Measurements from ENCODE around the gene MLF2. TPM values are rescaled to one million over a fixed set of nuclear protein-coding genes. Genes with fewer than 3 reads are reported as not detected.

Gene MLF2
- total RNA-seq, 4 donors from 2014 or later: 140 to 290 (median 216) TPM

DNA sequence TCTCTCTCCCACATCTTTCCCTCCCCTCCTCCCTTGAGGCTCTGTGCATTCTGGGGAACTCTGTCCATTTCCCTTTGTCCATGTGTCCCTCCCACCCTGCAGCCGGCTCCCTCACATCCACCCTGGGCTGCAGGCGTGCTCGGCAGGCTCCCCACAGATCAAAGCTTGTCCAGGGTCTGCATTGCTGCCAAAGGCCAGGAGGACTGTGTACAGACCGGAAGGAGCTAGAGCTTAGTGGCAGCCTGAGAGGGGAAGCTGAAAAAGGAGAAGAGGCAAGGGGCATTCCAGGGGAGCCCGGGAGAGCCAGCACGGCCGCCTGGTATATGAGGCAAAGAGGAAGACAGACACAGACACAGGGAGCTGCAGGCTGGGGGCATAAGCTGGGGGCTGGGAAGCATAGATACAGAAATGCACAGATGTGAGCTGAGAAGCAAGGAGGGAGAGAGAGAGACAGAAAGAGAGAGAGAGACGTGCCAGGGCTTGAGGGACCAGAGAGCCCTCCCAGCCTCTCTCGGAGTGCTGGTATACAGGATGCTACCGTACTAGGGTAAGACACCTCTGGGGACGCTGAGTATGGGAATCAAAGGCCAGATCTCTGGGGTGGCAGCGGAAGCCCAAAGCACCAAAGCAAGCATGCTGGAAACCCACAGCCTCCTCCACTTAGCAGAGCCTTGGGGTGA lies 39.7 kb upstream of the MLF2 start:
- no peaks in the 10 kb centered on the region for H3K9me3 ChIP-seq
- WGBS, 2 donors (ENCODE audit: low coverage in 1 of 2): 19% methylated on average over 10 of the region's 12 CpGs; no CpG with 5 or more reads in 1 of the 2 donors
- peak overlapping the region in 1 of 4 donors; percentile 28 for H3K27ac ChIP-seq
- H3K4me1 ChIP-seq: peaks cover 0 to 12% (median 3%) of the 10 kb centered on the region in 3 donors
- no peaks in the 10 kb centered on the region for H3K27me3 ChIP-seq
- H3K36me3 ChIP-seq: no peaks in the 10 kb centered on the region
- ATAC-seq: peak; percentile 46
- TF ChIP-seq POLR2A (IDR thresholded peaks at IDR 0.05) (no peak), EP300 (IDR thresholded peaks at IDR 0.05) (no peak), POLR2AphosphoS5 (IDR thresholded peaks at IDR 0.05) (no peak)
- TF ChIP-seq, protein P1, sequence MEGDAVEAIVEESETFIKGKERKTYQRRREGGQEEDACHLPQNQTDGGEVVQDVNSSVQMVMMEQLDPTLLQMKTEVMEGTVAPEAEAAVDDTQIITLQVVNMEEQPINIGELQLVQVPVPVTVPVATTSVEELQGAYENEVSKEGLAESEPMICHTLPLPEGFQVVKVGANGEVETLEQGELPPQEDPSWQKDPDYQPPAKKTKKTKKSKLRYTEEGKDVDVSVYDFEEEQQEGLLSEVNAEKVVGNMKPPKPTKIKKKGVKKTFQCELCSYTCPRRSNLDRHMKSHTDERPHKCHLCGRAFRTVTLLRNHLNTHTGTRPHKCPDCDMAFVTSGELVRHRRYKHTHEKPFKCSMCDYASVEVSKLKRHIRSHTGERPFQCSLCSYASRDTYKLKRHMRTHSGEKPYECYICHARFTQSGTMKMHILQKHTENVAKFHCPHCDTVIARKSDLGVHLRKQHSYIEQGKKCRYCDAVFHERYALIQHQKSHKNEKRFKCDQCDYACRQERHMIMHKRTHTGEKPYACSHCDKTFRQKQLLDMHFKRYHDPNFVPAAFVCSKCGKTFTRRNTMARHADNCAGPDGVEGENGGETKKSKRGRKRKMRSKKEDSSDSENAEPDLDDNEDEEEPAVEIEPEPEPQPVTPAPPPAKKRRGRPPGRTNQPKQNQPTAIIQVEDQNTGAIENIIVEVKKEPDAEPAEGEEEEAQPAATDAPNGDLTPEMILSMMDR (IDR thresholded peaks at IDR 0.05): no peak
- peak overlapping the region in 1 of 2 donors; percentile 2 for H3K4me3 ChIP-seq

DNA sequence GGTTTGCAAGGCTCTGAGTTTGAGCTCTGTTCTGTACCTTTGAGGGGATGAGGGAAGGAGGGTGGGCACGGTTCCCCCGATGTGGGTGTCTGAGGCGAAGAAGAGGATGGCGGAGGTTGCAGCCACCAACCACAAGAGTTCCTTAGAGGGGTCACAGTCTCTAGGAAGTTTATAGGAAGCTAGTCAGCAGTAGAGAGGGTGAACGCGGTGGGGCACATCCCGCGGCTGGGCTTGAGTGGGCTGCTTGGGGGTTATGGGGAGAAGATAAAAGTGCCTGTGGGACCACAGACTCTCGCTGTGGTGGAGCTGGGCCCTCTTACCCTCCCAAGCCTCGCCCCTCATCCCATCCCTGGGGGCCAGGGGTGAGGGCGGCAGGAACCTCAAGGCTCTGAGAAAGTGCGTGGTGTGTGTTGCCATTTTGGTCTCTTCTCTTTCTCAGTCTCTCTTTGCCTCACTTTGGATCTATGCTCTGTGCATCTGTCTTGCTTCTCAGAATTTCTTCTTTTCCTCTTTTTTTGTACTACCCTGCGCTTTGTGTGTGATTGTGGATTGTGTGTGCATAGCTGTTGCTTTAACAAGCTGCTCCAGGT lies 39.1 kb upstream of the MLF2 start:
- Histone ChIP-seq H3K27me3 (no peaks in the 10 kb centered on the region), H3K27ac (peak overlapping the region in 1 of 4 donors; percentile 28), H3K4me3 (peak overlapping the region in 1 of 2 donors; percentile 2)

DNA sequence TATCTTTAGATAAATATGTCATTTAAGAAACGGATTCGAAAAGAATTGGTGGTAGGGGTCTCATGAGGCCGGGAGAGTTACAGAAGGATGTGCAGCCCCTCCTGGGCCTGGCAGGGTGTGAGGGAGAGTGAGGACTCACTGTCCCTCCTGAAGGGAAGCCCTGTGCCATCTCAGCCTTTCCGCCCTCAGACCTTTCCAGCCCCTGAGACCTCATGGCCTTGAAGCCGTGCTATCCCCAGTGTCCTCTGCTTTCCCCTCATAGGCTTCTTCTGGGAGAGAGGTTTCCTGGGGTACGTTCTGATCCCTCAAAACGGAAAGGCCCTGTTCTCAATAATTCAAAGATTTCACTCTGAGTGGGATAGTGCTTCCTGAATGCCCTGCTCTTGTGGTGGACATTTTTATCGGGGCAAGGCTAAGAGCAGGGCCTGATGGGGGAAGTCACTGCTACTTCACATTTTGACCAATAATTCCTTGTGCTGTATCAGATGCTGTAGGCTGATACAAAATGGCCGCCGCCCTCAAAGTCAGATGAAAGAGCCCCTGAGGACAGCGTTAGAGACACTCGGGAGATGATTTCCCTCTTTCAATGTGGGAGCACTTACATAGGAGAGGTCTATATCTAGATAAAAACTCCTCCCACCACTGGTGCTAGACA lies 37.7 kb upstream of the MLF2 start:
- Histone ChIP-seq H3K36me3 (no peaks in the 10 kb centered on the region), H3K4me1 (peaks cover 0 to 12% (median 3%) of the 10 kb centered on the region in 3 donors), H3K27ac (no peak overlapping the region), H3K9me3 (no peaks in the 10 kb centered on the region), H3K4me3 (peak overlapping the region in 1 of 2 donors; percentile 9), H3K27me3 (no peaks in the 10 kb centered on the region)
- ATAC-seq: no peak
- TF ChIP-seq EP300 (IDR thresholded peaks at IDR 0.05) (no peak), POLR2AphosphoS5 (IDR thresholded peaks at IDR 0.05) (no peak), POLR2A (IDR thresholded peaks at IDR 0.05) (no peak)
- TF ChIP-seq, protein P1 (IDR thresholded peaks at IDR 0.05): no peak
- 82 to 90% methylated on average over 2 to 11 of the region's 12 CpGs for WGBS, 2 donors (ENCODE audit: low coverage in 1 of 2)

More for the DNA sequence above, 39.1 kb upstream of the MLF2 start:
- no peaks in the 10 kb centered on the region for H3K9me3 ChIP-seq
- no peak for ATAC-seq
- TF ChIP-seq, protein P1 (IDR thresholded peaks at IDR 0.05): no peak
- no peak for TF ChIP-seq EP300 (IDR thresholded peaks at IDR 0.05)
- no peak for TF ChIP-seq POLR2AphosphoS5 (IDR thresholded peaks at IDR 0.05)
- no peak for TF ChIP-seq POLR2A (IDR thresholded peaks at IDR 0.05)
- H3K4me1 ChIP-seq: peaks cover 0 to 12% (median 3%) of the 10 kb centered on the region in 3 donors
- WGBS, 2 donors (ENCODE audit: low coverage in 1 of 2): 75 to 86% methylated on average over 3 to 12 of the region's 13 CpGs
- H3K36me3 ChIP-seq: no peaks in the 10 kb centered on the region

DNA sequence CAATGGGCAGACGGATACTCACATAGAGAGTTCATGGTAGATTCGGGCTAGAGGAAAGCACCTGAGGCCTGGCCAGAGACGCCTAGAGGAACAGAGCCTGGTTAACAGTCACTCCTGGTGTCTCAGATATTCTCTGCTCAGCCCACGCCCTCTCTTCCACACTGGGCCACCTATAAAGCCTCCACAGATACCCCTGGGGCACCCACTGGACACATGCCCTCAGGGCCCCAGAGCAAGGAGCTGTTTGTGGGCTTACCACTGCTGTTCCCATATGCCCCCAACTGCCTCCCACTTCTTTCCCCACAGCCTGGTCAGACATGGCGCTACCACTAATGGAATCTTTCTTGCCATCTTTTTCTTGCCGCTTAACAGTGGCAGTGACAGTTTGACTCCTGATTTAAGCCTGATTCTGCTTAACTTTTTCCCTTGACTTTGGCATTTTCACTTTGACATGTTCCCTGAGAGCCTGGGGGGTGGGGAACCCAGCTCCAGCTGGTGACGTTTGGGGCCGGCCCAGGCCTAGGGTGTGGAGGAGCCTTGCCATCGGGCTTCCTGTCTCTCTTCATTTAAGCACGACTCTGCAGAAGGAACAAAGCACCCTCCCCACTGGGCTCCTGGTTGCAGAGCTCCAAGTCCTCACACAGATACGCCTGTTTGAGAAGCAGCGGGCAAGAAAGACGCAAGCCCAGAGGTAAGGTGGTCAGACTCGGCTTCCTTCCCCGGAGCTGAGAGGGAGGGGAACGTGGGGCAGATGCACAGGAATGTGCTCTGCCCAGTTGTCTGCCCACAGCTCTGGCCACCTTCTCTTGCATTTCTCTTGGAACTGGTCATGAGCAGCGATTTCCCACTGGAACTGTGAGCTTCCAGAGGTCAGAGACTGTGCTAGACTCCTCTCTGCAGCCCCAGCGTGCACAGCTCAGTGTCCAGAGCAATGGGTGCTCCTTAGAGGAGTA lies 36.3 kb upstream of the MLF2 start, which contains the start of gene CD4:
Gene CD4, plus strand, starts transcription at position 557 of the 953 bp plus-strand sequence. CDS start 10,611 bp downstream, outside the sequence.
- Histone ChIP-seq H3K36me3 (no peaks in the 10 kb centered on the region), H3K9me3 (no peaks in the 10 kb centered on the region), H3K27me3 (no peaks in the 10 kb centered on the region), H3K4me3 (peak within 1 kb of the TSS in 1 of 2 donors; percentile 35), H3K4me1 (peaks cover 0 to 12% (median 3%) of the 10 kb centered on the region in 3 donors), H3K27ac (peak within 1 kb of the TSS in 3 of 4 donors; percentile 3 to 44 (median 35))
- TF ChIP-seq POLR2A (IDR thresholded peaks at IDR 0.05): peak; percentile 11 to 39
- no peak for TF ChIP-seq POLR2AphosphoS5 (IDR thresholded peaks at IDR 0.05)
- TF ChIP-seq EP300 (IDR thresholded peaks at IDR 0.05): no peak
- TF ChIP-seq, protein P1 (IDR thresholded peaks at IDR 0.05): no peak
- 74 to 87% methylated on average over 4 to 6 of the region's 18 CpGs for WGBS, 2 donors (ENCODE audit: low coverage in 1 of 2)
- peak; percentile 67 for ATAC-seq
